Measurements from ENCODE around the gene EVPL.

GRCh38 chr17:76024353-76024752 lies 2.8 kb downstream of the EVPL start:
- TF ChIP-seq ZBTB33 (CRISPR knock-in tag; IDR thresholded peaks at IDR 0.05) (no peak), ZNF337 (CRISPR knock-in tag; IDR thresholded peaks at IDR 0.05; ENCODE audit: borderline replicate concordance, low read depth) (no peak), SMAD3 (CRISPR knock-in tag; IDR thresholded peaks at IDR 0.05) (no peak), IKZF1 (IDR thresholded peaks at IDR 0.05) (no peak), GTF3A (CRISPR knock-in tag; conservative IDR thresholded peaks at IDR 0.05) (no peak), ARID3A (IDR thresholded peaks at IDR 0.05; ENCODE audit: low read depth, low read length) (no peak), PREB (CRISPR knock-in tag; IDR thresholded peaks at IDR 0.05) (no peak)

Data from HepG2 (cell line).